SU-DHL-6 (cell line): Measurements from ENCODE around the gene ACYP1.

Experiments used
- EZH2phosphoT487 ChIP-seq: fragments of 200-600 bp; sonication (generic), shearing (Covaris generic); conservative IDR thresholded peaks from 2 replicates; pipeline ENCODE4 v1.6.1; 2018; ENCODE audit warnings: mild to moderate bottlenecking, antibody characterized with exemption, low read length, moderate library complexity, mixed read lengths
- TF ChIP-seq, protein P1 (sequence below): fragments of 200-600 bp; sonication (generic); IDR thresholded peaks from one replicate; pipeline ENCODE4 v1.5.1; 2017; ENCODE audit warnings: antibody characterized with exemption, mild to moderate bottlenecking, low read length, moderate library complexity; ENCODE audit not compliant: insufficient read depth, poor library complexity, severe bottlenecking

DNA sequence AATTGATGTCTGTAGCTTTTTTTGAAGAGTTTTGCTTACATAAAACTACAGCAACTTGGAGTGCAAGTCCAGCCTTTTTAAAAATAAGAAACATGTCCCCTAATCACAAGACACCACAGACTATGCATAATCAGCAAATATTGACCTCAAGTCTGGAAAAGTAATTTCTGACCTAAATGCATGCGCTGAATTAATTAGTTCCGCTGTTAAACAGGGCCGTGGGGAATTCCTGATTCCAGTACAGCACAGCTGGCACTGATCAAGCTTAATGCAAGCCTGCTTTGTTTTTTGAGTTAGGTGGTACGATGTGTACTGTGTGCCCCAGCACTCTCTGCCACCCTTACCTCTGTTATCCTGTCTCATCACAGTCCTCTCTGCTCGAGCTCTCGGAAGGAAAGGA lies 21.8 kb downstream of the ACYP1 start:
- TF ChIP-seq, protein P1, sequence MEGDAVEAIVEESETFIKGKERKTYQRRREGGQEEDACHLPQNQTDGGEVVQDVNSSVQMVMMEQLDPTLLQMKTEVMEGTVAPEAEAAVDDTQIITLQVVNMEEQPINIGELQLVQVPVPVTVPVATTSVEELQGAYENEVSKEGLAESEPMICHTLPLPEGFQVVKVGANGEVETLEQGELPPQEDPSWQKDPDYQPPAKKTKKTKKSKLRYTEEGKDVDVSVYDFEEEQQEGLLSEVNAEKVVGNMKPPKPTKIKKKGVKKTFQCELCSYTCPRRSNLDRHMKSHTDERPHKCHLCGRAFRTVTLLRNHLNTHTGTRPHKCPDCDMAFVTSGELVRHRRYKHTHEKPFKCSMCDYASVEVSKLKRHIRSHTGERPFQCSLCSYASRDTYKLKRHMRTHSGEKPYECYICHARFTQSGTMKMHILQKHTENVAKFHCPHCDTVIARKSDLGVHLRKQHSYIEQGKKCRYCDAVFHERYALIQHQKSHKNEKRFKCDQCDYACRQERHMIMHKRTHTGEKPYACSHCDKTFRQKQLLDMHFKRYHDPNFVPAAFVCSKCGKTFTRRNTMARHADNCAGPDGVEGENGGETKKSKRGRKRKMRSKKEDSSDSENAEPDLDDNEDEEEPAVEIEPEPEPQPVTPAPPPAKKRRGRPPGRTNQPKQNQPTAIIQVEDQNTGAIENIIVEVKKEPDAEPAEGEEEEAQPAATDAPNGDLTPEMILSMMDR, result no peak
- no peak for TF ChIP-seq EZH2phosphoT487
